Measurements from ENCODE around the gene TPM3. TPM values are rescaled to one million over a fixed set of nuclear protein-coding genes. Genes with fewer than 3 reads are reported as not detected.
"Not testable (repeated sequence)": the region's sequence is repeated elsewhere in the genome, so short reads cannot be mapped to it uniquely, and the experiment has no call there.

Gene TPM3
- total RNA-seq, 1 experiment from 2014 or later, result 606 TPM

- no peak for DNase-seq (ENCODE audit: low read depth)
These were observed 25.7 kb downstream of the TPM3 start for GRCh38 chr1:154166207-154166606.

DNA sequence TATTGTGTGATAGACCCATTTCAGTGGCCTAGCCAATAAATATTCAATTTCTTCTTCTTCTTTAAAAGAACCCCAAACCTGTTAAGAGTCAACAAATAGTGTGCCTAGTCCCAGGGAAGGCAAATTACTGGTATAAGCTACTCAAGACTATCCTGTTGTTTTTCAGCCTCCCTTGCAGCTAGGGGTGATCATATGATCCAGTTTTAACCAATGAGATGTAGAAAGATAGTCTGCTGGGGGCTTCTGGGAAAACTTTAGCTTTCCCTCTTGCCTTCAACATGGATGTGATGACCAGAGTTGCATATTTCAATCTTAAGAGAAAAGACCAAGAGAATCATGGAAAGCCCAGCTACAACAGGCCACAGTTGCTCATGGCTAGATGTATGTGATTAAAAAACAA, 32.3 kb downstream of the TPM3 start:
- DNase-seq (ENCODE audit: low read depth), result no peak

- DNase-seq (ENCODE audit: low read depth), result no peak
These were observed 33.4 kb downstream of the TPM3 start for GRCh38 chr1:154158307-154159125.

- no peak for DNase-seq (ENCODE audit: low read depth)
These were observed 34.2 kb downstream of the TPM3 start for GRCh38 chr1:154157520-154158306.

DNA sequence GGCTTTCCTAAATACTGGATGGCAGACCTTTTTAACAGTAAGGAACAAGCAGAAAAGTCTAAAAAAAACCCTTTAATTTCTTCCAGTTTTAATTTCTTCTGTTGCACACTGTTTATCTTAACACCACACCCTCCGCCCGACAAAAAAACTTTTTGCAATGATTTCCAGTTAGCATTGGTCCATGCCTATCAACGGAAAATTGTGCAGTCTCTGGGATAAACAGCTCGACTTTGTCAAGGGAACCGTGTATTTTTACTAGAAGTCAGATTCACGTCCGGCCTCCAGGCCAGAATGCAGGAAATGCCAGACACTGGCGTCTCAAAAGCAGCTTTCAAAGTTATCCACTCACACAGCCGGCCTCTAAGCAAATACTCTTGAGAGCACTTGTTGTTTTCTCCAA, 36.6 kb downstream of the TPM3 start:
- no peak for DNase-seq (ENCODE audit: low read depth)

GRCh38 chr1:154154534-154155191, 37.2 kb downstream of the TPM3 start, which contains the start of gene NUP210L:
NUP210L (minus strand) TSS chr1:154155073.
- DNase-seq (ENCODE audit: low read depth), result no peak

DNA sequence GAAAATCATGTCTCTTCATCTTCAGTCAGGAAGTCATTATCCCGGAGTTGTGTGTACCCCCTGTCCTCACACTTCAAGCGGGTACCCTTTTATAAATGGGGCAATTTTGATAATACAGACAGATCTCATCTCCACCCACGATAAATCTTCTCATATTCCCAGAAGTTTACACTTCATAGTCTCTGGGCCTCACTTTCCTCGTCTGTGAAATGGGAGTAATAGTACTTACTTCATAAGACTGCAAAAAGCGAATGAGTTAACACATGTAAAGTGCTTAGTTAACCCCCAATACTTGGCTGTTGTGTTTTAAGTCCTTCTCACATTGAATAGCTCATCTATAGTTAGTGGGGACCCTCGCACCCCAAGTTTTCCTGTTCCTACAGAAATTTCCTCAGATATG, 37.8 kb downstream of the TPM3 start:
- no peak for DNase-seq (ENCODE audit: low read depth)

DNA sequence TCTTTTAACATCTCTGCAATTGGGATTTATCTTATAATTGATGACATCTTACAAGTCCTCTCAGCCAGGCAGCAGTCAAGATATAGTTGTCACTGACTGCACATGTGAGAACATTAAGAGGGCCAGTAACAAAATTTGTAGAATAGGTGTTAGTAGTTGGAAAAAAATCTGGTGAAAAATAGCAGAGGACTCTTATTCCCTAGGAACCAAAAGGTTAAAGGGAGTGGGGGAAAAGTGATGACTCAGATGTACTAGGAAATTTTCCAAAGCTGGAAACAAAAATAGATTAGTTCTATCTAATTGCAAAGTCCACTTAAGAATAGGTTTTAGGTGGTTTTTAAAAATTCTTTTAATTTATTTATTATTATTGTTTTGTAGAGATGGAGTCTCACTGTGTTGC, 40.6 kb downstream of the TPM3 start:
- no peak for DNase-seq (ENCODE audit: low read depth)

GRCh38 chr1:154148807-154149206, 43.1 kb downstream of the TPM3 start:
- DNase-seq (ENCODE audit: low read depth), result no peak

GRCh38 chr1:154147505-154147904, 44.4 kb downstream of the TPM3 start:
- DNase-seq (ENCODE audit: low read depth), result not testable (repeated sequence)

DNA sequence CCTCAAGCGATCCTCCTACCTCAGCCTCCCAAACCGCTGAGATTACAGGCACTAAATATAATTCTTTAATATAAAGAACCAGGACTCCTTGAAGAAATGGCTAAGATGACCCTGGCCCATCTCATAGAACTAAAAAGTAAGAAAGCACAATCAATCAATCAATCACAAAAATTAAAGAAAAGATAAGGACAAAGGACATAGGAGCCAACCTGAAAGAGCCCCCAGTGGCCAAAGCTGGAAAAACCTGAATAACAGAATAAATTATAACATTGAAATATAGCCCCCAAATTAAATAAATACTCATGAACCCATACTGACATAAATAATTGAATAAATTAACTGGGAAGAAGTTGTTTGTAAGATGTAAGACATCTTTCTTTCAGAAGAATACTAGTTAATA, 45.9 kb downstream of the TPM3 start:
- no peak for DNase-seq (ENCODE audit: low read depth)

DNA sequence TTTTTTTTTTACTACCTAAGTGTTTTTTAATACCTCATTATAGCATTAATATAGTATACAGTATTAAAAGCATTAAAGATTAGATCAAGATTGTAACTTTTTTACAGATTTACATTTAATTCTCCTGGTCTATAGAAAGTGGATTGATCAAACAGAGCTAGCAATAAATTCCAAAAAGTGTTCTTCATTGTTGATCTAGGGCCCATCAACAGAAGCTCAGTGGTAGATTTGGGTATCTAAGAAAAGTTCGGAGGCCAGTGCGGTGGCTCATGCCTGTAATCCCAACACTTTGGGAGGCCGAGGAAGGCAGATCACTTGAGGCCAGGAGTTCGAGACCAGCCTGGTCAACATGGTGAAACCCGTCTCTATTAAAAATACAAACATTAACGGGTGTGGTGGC, 49.5 kb downstream of the TPM3 start:
- no peak for DNase-seq (ENCODE audit: low read depth)

DNA sequence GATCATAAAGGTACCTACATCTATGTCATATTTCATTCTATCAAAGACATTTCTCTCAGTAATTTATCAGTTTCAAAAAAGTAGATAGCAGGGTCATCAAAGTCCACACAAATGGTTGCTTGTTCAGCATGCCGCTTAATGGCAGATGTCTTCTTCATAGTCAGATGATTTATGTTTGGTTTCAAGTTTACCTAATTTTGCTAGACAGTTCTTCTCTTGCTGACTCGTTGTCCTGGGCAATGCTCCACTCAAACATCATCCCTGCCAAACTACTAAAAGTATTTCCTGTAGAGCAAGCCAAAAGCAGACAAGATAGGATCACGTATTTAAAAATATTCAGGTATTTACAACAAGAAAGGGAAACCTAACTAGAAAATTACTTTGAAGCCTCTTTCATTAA, 50.7 kb downstream of the TPM3 start:
- DNase-seq (ENCODE audit: low read depth), result no peak

DNA sequence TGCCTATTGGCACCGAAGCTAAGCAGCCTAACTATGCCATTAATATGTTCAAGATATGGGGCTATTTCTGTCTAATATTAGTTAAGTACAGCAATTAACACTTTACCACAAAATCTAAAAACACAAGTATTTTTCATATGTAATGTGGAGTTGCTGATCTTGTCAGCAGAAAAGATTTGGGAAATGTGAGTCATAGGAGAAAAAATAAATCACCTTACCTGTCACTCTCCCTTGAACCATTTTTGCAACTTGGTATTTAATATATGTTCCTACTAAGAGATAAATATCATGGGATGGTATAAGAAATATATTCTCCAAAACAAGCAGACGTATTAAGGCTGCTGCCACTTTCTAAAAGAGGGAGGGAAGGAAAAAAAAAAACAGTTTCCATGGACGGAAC, 54.0 kb downstream of the TPM3 start:
- no peak for DNase-seq (ENCODE audit: low read depth)

- DNase-seq (ENCODE audit: low read depth), result no peak
These were observed 58.6 kb downstream of the TPM3 start for GRCh38 chr1:154133256-154133655.

DNA sequence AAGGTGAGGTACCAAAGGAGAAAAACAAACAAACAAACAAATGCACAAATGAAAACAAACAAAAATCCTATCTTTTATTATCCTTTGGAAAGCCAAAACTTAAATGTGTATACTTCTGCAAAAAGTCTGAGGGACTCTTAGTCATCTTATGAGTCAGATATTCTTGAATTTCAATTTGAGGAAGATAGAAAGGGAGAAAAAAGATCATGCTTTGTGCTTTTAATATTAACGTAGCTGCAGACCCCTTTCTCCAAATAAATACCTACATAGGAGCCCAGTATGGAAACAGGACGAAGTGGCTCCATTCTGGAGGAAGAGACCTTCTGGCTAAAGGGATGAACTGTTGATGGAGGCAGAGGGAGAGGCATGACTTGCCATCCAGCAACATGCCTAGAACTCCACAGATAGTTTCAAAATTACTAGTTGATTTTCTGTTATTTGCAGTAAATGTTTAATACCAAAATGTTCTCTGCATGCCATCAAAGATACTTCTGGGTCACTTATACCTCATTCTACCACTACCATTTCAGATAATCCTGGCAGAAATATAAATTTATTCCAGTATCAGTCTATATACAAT, 62.4 kb downstream of the TPM3 start:
- DNase-seq (ENCODE audit: low read depth), result no peak

- not testable (repeated sequence) for DNase-seq (ENCODE audit: low read depth)
These were observed 68.7 kb downstream of the TPM3 start for GRCh38 chr1:154123205-154123604.

DNA sequence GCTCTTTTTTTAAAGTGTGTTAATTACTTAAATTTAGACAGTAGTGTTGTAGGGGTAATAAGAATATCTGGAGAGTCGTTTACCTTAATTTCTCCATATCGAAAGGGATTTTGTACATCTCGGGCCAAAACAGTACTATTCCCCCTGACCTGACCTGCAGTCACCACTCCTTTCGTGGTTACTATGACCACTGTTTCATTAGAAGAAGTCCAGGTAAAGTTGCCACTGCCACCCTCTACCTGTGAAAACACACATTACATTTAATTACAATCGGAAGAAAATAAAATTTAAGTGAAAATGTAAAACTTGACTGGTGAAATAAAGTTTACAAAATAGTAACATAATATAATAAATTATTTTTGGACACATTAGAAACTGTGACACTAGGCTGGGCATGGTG, 74.3 kb downstream of the TPM3 start:
- no peak for DNase-seq (ENCODE audit: low read depth)

GRCh38 chr1:154115180-154115579, 76.7 kb downstream of the TPM3 start:
- DNase-seq (ENCODE audit: low read depth), result no peak

Measured in RPMI7951 (cell line).